ENCODE data around the gene HMCES.
"Not testable (repeated sequence)": the region's sequence is repeated elsewhere in the genome, so short reads cannot be mapped to it uniquely, and the experiment has no call there.

Gene HMCES

DNA sequence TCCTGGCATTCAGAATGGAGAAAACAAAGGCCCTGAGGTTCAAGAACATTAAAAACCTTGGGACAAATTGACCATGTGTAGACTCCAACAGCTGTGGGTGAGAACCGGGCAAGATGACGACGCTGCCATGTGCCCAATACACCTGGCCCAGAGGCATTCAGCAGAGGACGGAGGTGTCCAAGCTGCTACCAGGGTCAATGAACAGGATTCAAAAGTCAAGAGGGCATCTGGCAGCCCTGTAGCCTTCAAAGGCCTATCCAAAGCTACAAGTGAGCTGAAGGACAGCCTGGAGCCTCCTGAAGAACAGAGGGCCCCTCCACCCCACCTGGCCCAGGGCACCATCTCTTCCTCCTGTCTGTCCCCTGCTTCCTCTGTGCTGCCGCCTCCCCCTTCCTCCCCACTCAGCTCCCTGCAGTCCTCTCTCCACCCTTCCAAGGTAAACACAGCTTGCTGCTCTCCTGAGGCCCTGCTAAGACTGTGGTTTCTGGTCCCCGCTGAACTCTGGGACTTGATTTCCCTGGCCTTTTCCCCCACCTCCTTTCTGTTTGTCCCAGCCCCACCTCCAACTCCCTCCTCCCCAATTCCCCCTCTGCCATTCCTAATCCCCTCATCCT, 57.5 kb downstream of the HMCES start:
- TF ChIP-seq, protein P1, sequence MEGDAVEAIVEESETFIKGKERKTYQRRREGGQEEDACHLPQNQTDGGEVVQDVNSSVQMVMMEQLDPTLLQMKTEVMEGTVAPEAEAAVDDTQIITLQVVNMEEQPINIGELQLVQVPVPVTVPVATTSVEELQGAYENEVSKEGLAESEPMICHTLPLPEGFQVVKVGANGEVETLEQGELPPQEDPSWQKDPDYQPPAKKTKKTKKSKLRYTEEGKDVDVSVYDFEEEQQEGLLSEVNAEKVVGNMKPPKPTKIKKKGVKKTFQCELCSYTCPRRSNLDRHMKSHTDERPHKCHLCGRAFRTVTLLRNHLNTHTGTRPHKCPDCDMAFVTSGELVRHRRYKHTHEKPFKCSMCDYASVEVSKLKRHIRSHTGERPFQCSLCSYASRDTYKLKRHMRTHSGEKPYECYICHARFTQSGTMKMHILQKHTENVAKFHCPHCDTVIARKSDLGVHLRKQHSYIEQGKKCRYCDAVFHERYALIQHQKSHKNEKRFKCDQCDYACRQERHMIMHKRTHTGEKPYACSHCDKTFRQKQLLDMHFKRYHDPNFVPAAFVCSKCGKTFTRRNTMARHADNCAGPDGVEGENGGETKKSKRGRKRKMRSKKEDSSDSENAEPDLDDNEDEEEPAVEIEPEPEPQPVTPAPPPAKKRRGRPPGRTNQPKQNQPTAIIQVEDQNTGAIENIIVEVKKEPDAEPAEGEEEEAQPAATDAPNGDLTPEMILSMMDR (conservative IDR thresholded peaks at IDR 0.05; ENCODE audit: control insufficient read depth, insufficient read depth, low read depth, low read length): no peak
- no peak overlapping the region for H3K4me3 ChIP-seq (ENCODE audit: control insufficient read depth, low read depth, low read length)
- no peak for DNase-seq (ENCODE audit: low read depth)

DNA sequence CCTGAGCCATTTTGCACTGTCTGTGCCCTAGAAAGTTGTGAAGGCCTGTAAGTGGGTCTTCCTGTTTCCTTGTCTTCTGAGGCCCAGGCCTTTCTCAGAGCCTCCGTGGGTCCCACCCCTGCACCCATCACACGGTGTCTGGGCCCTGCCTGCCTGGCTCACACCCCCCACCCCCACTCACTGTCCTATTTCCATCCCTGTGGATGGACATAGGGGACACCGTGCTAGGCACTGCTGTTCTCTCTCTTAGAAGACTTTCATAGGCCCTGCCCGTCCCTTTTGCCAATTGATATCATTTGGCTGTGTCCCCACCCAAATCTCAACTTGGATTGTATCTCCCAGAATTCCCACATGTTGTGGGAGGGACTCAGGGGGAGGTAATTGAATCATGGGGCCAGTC, 59.0 kb downstream of the HMCES start:
- not testable (repeated sequence) for H3K4me3 ChIP-seq (ENCODE audit: control insufficient read depth, low read depth, low read length); DNase-seq (ENCODE audit: low read depth)

DNA sequence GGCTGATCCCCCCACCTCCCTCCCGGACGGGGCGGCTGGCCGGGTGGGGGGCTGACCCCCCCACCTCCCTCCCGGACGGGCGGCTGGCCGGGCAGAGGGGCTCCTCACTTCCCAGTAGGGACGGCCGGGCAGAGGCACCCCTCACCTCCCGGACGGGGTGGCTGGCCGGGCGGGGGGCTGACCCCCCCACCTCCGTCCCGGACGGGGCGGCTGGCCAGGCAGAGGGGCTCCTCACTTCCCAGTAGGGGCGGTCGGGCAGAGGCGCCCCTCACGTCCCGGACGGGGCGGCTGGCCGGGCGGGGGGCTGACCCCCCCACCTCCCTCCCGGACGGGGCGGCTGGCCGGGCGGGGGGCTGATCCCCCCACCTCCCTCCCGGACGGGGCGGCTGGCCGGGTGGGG, 60.5 kb downstream of the HMCES start:
- H3K4me3 ChIP-seq (ENCODE audit: control insufficient read depth, low read depth, low read length); DNase-seq (ENCODE audit: low read depth): not testable (repeated sequence)

DNA sequence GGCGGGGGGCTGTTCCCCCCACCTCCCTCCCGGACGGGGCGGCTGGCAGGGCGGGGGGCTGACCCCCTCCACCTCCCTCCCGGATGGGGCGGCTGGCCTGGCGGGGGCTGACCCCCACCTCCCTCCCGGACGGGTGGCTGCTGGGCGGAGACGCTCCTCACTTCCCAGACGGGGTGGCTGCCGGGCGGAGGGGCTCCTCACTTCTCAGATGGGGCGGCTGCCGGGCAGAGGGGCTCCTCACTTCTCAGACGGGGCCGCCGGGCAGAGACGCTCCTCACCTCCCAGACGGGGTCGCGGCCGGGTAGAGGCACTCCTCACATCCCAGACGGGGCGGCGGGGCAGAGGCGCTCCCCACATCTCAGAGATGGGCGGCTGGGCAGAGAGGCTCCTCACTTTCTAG, 61.2 kb downstream of the HMCES start:
- DNase-seq (ENCODE audit: low read depth); H3K4me3 ChIP-seq (ENCODE audit: control insufficient read depth, low read depth, low read length): not testable (repeated sequence)

DNA sequence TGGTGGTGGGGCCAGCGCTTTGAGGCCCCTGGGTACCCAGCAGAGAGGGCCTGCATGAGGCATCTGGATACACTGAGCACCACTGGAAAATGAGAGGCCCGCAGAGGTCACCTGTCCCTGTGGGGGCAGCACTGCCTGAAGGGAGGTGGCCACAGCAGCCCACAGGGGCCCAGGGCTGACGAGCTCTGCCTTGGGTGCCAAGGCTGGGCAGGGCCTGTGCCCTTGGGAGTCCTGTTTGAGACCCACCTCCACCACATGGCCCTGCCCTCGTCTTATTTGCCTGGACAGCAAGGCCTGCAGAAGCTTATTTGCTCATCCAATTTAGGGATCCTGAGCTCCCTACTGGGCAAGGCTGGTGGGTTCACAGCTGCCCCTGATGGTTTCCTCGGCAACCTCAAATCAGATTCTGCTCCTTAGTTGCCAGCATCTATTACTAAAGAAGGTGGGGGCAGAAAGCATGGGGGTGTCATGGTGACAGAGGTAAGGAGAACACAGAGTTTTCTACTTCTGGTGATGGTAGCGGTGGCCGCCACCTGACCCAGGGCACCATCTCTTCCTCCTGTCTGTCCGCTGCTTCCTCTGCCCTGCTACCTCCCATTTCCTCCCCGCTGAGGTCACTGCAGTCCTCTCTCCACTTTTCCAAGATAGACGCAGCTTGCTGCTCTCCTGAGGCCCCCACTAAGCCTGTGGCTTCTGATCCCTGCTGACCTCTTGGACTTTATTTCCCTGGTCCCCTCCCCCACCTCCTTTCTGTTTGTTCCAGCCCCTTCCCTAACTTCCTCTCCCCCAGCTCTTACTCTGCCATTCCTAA, 62.9 kb downstream of the HMCES start:
- DNase-seq (ENCODE audit: low read depth): no peak
- H3K4me3 ChIP-seq (ENCODE audit: control insufficient read depth, low read depth, low read length): no peak overlapping the region
- TF ChIP-seq, protein P1 (conservative IDR thresholded peaks at IDR 0.05; ENCODE audit: control insufficient read depth, insufficient read depth, low read depth, low read length): no peak

DNA sequence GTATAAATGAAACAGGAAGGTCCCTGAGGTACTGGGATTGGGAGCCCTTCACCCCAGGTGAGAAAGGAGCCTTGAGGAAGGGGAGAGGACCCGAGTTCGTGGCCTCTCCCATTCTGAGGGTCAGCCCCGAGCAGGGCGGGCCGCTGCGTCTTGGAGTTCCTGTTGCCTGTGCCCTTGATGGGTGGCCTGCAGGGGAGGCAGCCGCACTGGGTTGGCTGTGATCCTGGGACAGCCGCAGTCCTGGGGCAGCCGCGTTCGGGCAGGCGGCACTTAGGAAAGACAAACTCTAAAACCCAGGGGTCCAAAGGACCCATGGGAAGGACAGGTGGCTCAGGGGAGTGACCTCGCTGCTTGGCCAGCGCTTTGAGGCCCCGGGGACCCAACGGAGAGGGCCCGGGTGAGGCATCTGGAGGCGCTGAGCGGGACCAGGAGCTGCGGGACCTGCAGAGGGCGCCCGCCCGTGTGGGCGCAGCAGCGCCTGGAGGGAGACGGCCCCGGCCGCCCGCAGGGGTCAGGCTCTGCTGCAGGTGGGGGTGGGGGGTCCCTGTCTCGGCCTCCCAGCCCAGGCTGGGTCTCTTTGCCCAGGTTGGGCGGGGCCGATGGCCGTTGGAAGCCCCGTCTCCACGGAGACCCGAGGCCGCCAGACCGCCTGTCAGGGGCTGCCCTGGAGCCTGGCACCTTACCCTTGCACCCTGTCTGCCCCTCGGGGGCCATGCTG, 65.1 kb downstream of the HMCES start:
- TF ChIP-seq, protein P1 (conservative IDR thresholded peaks at IDR 0.05; ENCODE audit: control insufficient read depth, insufficient read depth, low read depth, low read length): peak; percentile 46
- H3K4me3 ChIP-seq (ENCODE audit: control insufficient read depth, low read depth, low read length): peak overlapping the region; percentile 3
- DNase-seq (ENCODE audit: low read depth): peak; percentile 21

DNA sequence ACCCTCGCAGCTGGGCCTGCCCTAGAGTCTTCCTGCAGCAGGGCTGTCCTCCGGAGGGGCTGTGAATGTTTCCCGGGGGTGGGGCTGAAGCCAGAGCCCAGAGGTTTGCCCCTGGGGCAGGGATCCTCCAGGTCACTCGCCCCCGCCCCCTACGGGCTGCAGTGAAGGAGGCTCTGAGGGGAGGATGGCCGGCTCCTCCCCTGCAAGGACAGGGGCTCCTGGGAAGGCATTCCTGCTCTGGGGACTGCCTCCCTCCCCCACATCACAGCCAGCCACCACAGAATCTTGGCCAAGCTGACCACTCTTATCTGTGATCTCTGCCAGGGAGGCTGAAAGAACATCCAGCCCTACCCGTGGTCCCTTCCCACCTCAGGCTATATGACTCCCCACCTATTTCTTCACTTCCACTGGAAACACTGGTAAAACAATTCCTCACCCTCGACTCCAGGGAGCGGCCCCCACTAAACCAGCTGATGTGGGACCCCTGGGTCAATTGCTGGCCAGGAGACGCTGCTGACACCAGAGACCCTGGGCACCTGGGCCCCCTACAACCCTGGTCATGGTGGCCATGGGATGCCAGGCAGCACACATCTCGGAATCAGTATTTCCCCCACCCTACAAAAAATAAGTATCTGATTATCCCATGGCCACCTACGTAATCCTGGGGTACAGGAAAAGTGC, 66.0 kb downstream of the HMCES start:
- no peak overlapping the region for H3K4me3 ChIP-seq (ENCODE audit: control insufficient read depth, low read depth, low read length)
- DNase-seq (ENCODE audit: low read depth): no peak
- TF ChIP-seq, protein P1 (conservative IDR thresholded peaks at IDR 0.05; ENCODE audit: control insufficient read depth, insufficient read depth, low read depth, low read length): no peak

DNA sequence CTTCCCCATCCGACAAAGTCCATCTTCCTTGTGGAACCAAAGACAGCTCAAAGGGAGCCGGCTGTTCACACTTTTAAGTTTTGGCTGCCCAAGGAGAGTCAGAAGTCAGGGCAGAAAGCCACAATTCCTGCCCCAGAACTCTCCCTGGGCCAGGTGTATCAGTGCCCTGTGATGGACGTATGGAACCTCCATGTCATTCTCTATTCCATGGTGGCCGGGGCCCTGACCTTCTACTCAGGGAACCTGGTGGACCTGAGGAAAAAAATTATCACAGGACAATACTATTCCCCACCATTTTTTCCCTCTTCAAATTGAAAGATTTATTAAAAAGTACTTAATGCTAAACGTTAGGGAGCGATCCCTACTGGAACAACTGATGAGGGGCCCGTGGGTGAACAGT, 66.6 kb downstream of the HMCES start:
- H3K4me3 ChIP-seq (ENCODE audit: control insufficient read depth, low read depth, low read length): no peak overlapping the region
- TF ChIP-seq, protein P1 (conservative IDR thresholded peaks at IDR 0.05; ENCODE audit: control insufficient read depth, insufficient read depth, low read depth, low read length): no peak
- DNase-seq (ENCODE audit: low read depth): no peak
